WTC11 (cell line): ENCODE measurements around the gene LDLRAD4. TPM values are rescaled to one million over a fixed set of nuclear protein-coding genes. Genes with fewer than 3 reads are reported as not detected.

Experiments used
- ATAC-seq: fragments of 200-7000 bp; cut with Tn5 transposase; 2 replicates; pipeline ENCODE4 v1.10.0; 2021; ENCODE audit warnings: mild to moderate bottlenecking, moderate library complexity
- CTCF ChIA-PET: fragments of 300-600 bp; sonication (Branson Sonifier 250); formaldehyde crosslinking; loops from one replicate; lab custom pipeline; 2021; ENCODE audit warnings: antibody characterized with exemption; lab: Charles Lee
- POLR2A ChIA-PET: fragments of 350-600 bp; sonication (Branson Sonifier 250); formaldehyde crosslinking; loops from one replicate; lab custom pipeline; 2021; ENCODE audit warnings: antibody characterized with exemption; lab: Charles Lee
- DNase-seq: peaks from one replicate; pipeline ENCODE4 v3.0.0; 2021; ENCODE audit warnings: low spot score
- H3K27ac Mint-ChIP-seq: 2 replicates; pipeline ENCODE4 v1.8.0; 2021; ENCODE audit warnings: mixed read lengths
- H3K27me3 Mint-ChIP-seq: 2 replicates; pipeline ENCODE4 v1.8.0; 2021; ENCODE audit warnings: low read depth, mild to moderate bottlenecking, moderate library complexity, mixed read lengths
- H3K36me3 Mint-ChIP-seq: 2 replicates; pipeline ENCODE4 v1.8.0; 2021; ENCODE audit warnings: mixed read lengths
- H3K4me1 Mint-ChIP-seq: 2 replicates; pipeline ENCODE4 v1.8.0; 2022; ENCODE audit warnings: mixed read lengths
- H3K4me3 Mint-ChIP-seq: 2 replicates; pipeline ENCODE4 v1.8.0; 2021; ENCODE audit warnings: mild to moderate bottlenecking, moderate library complexity, mixed read lengths
- H3K9me3 Mint-ChIP-seq: 2 replicates; pipeline ENCODE4 v1.8.0; 2021; ENCODE audit warnings: mixed read lengths
- CREB1 ChIP-seq: sonication (generic); formaldehyde crosslinking; IDR thresholded peaks from 2 replicates; pipeline ENCODE4 v1.8.0; 2023; ENCODE audit warnings: mild to moderate bottlenecking, missing genetic modification reagents
- GRHL2 ChIP-seq: fragments of 250-450 bp; sonication (Bioruptor Pico); IDR thresholded peaks from 2 replicates; pipeline ENCODE4 v1.8.0; 2022; ENCODE audit warnings: mild to moderate bottlenecking, moderate library complexity; ENCODE audit not compliant: insufficient replicate concordance, severe bottlenecking
- GTF2I ChIP-seq: fragments of 250-450 bp; sonication (Bioruptor Pico); conservative IDR thresholded peaks from 2 replicates; pipeline ENCODE4 v1.4.0; 2021; ENCODE audit warnings: mild to moderate bottlenecking
- MXD4 ChIP-seq: fragments of 250-450 bp; sonication (Bioruptor Pico); IDR thresholded peaks from 2 replicates; pipeline ENCODE4 v1.8.0; 2021; ENCODE audit warnings: mild to moderate bottlenecking, moderate library complexity, borderline replicate concordance
- NR2C2 ChIP-seq: sonication (generic); formaldehyde crosslinking; IDR thresholded peaks from 2 replicates; pipeline ENCODE4 v1.8.0; 2022; ENCODE audit warnings: mild to moderate bottlenecking, missing genetic modification reagents
- OVOL2 ChIP-seq: fragments of 250-450 bp; sonication (Bioruptor Pico); IDR thresholded peaks from 2 replicates; pipeline ENCODE4 v1.9.0; 2021; ENCODE audit warnings: mild to moderate bottlenecking, borderline replicate concordance
- SMAD3 ChIP-seq: sonication (generic); formaldehyde crosslinking; IDR thresholded peaks from 2 replicates; pipeline ENCODE4 v1.8.0; 2022; ENCODE audit warnings: missing genetic modification reagents, mild to moderate bottlenecking, borderline replicate concordance
- SMAD4 ChIP-seq: sonication (generic); formaldehyde crosslinking; IDR thresholded peaks from 2 replicates; pipeline ENCODE4 v1.8.0; 2022; ENCODE audit warnings: mild to moderate bottlenecking, missing genetic modification reagents
- SP1 ChIP-seq: sonication (generic); formaldehyde crosslinking; conservative IDR thresholded peaks from 2 replicates; pipeline ENCODE4 v1.8.1; 2022; ENCODE audit warnings: missing genetic modification reagents
- TCF7 ChIP-seq: sonication (generic); formaldehyde crosslinking; IDR thresholded peaks from 2 replicates; pipeline ENCODE4 v1.8.0; 2022; ENCODE audit warnings: mild to moderate bottlenecking, low read depth, missing genetic modification reagents, moderate library complexity
- TEAD1 ChIP-seq: sonication (generic); formaldehyde crosslinking; IDR thresholded peaks from 2 replicates; pipeline ENCODE4 v1.8.0; 2022; ENCODE audit warnings: mild to moderate bottlenecking, missing genetic modification reagents
- ZNF121 ChIP-seq: sonication (generic); formaldehyde crosslinking; IDR thresholded peaks from 2 replicates; pipeline ENCODE4 v1.8.0; 2023; ENCODE audit warnings: missing genetic modification reagents
- ZNF232 ChIP-seq: sonication (generic); formaldehyde crosslinking; IDR thresholded peaks from 2 replicates; pipeline ENCODE4 v1.8.0; 2022; ENCODE audit warnings: mild to moderate bottlenecking, missing genetic modification reagents
- ZNF671 ChIP-seq: fragments of 250-450 bp; sonication (Bioruptor Pico); IDR thresholded peaks from 2 replicates; pipeline ENCODE4 v1.8.0; 2021; ENCODE audit warnings: mild to moderate bottlenecking
- total RNA-seq: library from RNA; stranded (reverse); gene quantifications from 3 replicates; pipeline ENCODE4 v1.2.3, GENCODE V29; 2021
- TF ChIP-seq, protein P1 (sequence below): fragments of 250-450 bp; sonication (Bioruptor Pico); IDR thresholded peaks from 2 replicates; pipeline ENCODE4 v1.9.0; 2021; ENCODE audit warnings: moderate library complexity, mild to moderate bottlenecking, inconsistent platforms, borderline replicate concordance
- TF ChIP-seq, protein P2 (sequence below): sonication (generic); formaldehyde crosslinking; IDR thresholded peaks from 2 replicates; pipeline ENCODE4 v1.8.0; 2022; ENCODE audit warnings: mild to moderate bottlenecking, missing genetic modification reagents
- TF ChIP-seq, protein P3 (sequence below): sonication (generic); formaldehyde crosslinking; IDR thresholded peaks from 2 replicates; pipeline ENCODE4 v1.8.1; 2023; ENCODE audit warnings: mild to moderate bottlenecking, moderate library complexity, missing genetic modification reagents
- TF ChIP-seq, protein P4 (sequence below): sonication (generic); formaldehyde crosslinking; IDR thresholded peaks from 2 replicates; pipeline ENCODE4 v1.8.0; 2022; ENCODE audit warnings: missing genetic modification reagents
- TF ChIP-seq, protein P5 (sequence below): fragments of 250-450 bp; sonication (Bioruptor Pico); IDR thresholded peaks from 2 replicates; pipeline ENCODE4 v1.9.0; 2021; ENCODE audit warnings: mild to moderate bottlenecking, borderline replicate concordance
- TF ChIP-seq, protein P6 (sequence below): sonication (generic); formaldehyde crosslinking; conservative IDR thresholded peaks from 2 replicates; pipeline ENCODE4 v1.8.1; 2022; ENCODE audit warnings: mild to moderate bottlenecking, missing genetic modification reagents
- TF ChIP-seq, protein P7 (sequence below): fragments of 250-450 bp; sonication (Bioruptor Pico); IDR thresholded peaks from 2 replicates; pipeline ENCODE4 v1.9.0; 2021; ENCODE audit warnings: mild to moderate bottlenecking

The LDLRAD4 gene
- total RNA-seq, 1 experiment from 2014 or later, result 6.2 TPM

DNA sequence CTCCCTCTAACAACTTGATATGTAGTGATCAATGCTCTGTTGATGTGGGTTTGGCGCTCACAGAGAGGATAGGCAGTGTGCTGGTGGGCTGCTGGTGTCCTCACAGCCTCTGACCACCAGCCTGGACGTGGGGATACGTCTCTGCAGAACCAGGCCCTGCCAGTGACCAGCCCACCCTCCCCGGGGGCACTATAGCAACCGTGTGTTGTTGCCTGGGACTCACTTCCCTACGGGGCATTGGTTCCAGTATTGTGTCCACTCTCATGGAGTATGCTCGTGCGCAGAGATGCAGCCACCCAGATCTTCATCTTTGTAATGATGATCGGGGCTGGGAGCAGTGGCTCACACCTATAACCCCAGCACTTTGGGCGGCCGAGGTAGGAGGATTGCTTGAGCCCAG, 180.1 kb downstream of the LDLRAD4 start:
- Mint-ChIP-seq H3K4me1 (no peaks in the 10 kb centered on the region), H3K27ac (no peak overlapping the region), H3K9me3 (no peaks in the 10 kb centered on the region), H3K27me3 (no peaks in the 10 kb centered on the region), H3K4me3 (no peak overlapping the region), H3K36me3 (no peaks in the 10 kb centered on the region)
- DNase-seq, result no peak
- ChIA-PET CTCF (no interaction called here), POLR2A (no interaction called here)
- ATAC-seq, result no peak
- TF ChIP-seq MXD4 (CRISPR knock-in tag), result no peak
- no peak for TF ChIP-seq ZNF121
- no peak for TF ChIP-seq SP1 (CRISPR knock-in tag)
- TF ChIP-seq, protein P1, sequence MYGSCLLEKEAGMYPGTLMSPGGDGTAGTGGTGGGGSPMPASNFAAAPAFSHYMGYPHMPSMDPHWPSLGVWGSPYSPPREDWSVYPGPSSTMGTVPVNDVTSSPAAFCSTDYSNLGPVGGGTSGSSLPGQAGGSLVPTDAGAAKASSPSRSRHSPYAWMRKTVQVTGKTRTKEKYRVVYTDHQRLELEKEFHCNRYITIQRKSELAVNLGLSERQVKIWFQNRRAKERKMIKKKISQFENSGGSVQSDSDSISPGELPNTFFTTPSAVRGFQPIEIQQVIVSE (CRISPR knock-in tag), result no peak
- TF ChIP-seq ZNF671 (CRISPR knock-in tag), result no peak
- no peak for TF ChIP-seq TEAD1 (CRISPR knock-in tag)
- no peak for TF ChIP-seq SMAD3 (CRISPR knock-in tag)
- no peak for TF ChIP-seq OVOL2 (CRISPR knock-in tag)
- TF ChIP-seq, protein P2, sequence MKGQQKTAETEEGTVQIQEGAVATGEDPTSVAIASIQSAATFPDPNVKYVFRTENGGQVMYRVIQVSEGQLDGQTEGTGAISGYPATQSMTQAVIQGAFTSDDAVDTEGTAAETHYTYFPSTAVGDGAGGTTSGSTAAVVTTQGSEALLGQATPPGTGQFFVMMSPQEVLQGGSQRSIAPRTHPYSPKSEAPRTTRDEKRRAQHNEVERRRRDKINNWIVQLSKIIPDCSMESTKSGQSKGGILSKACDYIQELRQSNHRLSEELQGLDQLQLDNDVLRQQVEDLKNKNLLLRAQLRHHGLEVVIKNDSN (CRISPR knock-in tag), result no peak
- TF ChIP-seq CREB1, result no peak
- no peak for TF ChIP-seq NR2C2 (CRISPR knock-in tag)

DNA sequence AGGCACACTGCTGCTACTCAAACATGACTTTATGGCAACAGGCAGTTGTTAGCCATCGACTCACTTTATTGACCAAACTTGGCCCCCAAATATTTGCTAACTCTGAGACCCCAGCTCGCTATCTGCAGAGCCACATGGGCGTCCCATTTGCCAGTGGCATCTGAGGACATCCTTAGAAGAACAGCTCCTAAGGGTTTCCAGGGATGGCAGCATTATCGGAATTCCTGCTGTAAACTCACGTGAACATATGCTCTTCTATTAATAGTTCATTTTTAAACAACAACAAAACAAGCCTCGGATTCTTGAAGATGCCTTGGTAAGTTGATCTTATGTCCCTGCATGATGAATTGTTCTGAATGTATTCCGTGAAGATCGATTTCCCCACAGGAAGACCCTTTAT, 181.0 kb downstream of the LDLRAD4 start:
- no peak for ATAC-seq
- CTCF ChIA-PET, result no interaction called here
- no peaks in the 10 kb centered on the region for H3K36me3 Mint-ChIP-seq
- no peaks in the 10 kb centered on the region for H3K27me3 Mint-ChIP-seq
- H3K4me1 Mint-ChIP-seq, result no peaks in the 10 kb centered on the region
- POLR2A ChIA-PET, result interaction anchor here (0.6 kb wide), 1 partner anchor 1463 kb away, joined by 7 read pairs; no protein-coding TSS in a partner anchor
- DNase-seq, result no peak
- H3K9me3 Mint-ChIP-seq, result no peaks in the 10 kb centered on the region
- no peak overlapping the region for H3K4me3 Mint-ChIP-seq
- no peak overlapping the region for H3K27ac Mint-ChIP-seq
- TF ChIP-seq, protein P3, sequence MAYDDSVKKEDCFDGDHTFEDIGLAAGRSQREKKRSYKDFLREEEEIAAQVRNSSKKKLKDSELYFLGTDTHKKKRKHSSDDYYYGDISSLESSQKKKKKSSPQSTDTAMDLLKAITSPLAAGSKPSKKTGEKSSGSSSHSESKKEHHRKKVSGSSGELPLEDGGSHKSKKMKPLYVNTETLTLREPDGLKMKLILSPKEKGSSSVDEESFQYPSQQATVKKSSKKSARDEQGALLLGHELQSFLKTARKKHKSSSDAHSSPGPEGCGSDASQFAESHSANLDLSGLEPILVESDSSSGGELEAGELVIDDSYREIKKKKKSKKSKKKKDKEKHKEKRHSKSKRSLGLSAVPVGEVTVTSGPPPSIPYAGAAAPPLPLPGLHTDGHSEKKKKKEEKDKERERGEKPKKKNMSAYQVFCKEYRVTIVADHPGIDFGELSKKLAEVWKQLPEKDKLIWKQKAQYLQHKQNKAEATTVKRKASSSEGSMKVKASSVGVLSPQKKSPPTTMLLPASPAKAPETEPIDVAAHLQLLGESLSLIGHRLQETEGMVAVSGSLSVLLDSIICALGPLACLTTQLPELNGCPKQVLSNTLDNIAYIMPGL (CRISPR knock-in tag), result no peak
- TF ChIP-seq OVOL2 (CRISPR knock-in tag) (no peak), GTF2I (CRISPR knock-in tag) (no peak), SMAD4 (no peak), SP1 (CRISPR knock-in tag) (no peak), TCF7 (CRISPR knock-in tag) (no peak), ZNF232 (CRISPR knock-in tag) (no peak), GRHL2 (CRISPR knock-in tag) (no peak)
- TF ChIP-seq, protein P4, sequence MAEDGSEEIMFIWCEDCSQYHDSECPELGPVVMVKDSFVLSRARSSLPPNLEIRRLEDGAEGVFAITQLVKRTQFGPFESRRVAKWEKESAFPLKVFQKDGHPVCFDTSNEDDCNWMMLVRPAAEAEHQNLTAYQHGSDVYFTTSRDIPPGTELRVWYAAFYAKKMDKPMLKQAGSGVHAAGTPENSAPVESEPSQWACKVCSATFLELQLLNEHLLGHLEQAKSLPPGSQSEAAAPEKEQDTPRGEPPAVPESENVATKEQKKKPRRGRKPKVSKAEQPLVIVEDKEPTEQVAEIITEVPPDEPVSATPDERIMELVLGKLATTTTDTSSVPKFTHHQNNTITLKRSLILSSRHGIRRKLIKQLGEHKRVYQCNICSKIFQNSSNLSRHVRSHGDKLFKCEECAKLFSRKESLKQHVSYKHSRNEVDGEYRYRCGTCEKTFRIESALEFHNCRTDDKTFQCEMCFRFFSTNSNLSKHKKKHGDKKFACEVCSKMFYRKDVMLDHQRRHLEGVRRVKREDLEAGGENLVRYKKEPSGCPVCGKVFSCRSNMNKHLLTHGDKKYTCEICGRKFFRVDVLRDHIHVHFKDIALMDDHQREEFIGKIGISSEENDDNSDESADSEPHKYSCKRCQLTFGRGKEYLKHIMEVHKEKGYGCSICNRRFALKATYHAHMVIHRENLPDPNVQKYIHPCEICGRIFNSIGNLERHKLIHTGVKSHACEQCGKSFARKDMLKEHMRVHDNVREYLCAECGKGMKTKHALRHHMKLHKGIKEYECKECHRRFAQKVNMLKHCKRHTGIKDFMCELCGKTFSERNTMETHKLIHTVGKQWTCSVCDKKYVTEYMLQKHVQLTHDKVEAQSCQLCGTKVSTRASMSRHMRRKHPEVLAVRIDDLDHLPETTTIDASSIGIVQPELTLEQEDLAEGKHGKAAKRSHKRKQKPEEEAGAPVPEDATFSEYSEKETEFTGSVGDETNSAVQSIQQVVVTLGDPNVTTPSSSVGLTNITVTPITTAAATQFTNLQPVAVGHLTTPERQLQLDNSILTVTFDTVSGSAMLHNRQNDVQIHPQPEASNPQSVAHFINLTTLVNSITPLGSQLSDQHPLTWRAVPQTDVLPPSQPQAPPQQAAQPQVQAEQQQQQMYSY (CRISPR knock-in tag), result no peak
- TF ChIP-seq, protein P5, sequence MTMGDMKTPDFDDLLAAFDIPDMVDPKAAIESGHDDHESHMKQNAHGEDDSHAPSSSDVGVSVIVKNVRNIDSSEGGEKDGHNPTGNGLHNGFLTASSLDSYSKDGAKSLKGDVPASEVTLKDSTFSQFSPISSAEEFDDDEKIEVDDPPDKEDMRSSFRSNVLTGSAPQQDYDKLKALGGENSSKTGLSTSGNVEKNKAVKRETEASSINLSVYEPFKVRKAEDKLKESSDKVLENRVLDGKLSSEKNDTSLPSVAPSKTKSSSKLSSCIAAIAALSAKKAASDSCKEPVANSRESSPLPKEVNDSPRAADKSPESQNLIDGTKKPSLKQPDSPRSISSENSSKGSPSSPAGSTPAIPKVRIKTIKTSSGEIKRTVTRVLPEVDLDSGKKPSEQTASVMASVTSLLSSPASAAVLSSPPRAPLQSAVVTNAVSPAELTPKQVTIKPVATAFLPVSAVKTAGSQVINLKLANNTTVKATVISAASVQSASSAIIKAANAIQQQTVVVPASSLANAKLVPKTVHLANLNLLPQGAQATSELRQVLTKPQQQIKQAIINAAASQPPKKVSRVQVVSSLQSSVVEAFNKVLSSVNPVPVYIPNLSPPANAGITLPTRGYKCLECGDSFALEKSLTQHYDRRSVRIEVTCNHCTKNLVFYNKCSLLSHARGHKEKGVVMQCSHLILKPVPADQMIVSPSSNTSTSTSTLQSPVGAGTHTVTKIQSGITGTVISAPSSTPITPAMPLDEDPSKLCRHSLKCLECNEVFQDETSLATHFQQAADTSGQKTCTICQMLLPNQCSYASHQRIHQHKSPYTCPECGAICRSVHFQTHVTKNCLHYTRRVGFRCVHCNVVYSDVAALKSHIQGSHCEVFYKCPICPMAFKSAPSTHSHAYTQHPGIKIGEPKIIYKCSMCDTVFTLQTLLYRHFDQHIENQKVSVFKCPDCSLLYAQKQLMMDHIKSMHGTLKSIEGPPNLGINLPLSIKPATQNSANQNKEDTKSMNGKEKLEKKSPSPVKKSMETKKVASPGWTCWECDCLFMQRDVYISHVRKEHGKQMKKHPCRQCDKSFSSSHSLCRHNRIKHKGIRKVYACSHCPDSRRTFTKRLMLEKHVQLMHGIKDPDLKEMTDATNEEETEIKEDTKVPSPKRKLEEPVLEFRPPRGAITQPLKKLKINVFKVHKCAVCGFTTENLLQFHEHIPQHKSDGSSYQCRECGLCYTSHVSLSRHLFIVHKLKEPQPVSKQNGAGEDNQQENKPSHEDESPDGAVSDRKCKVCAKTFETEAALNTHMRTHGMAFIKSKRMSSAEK, result no peak
- TF ChIP-seq, protein P6, sequence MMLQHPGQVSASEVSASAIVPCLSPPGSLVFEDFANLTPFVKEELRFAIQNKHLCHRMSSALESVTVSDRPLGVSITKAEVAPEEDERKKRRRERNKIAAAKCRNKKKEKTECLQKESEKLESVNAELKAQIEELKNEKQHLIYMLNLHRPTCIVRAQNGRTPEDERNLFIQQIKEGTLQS, result no peak
- TF ChIP-seq, protein P7, sequence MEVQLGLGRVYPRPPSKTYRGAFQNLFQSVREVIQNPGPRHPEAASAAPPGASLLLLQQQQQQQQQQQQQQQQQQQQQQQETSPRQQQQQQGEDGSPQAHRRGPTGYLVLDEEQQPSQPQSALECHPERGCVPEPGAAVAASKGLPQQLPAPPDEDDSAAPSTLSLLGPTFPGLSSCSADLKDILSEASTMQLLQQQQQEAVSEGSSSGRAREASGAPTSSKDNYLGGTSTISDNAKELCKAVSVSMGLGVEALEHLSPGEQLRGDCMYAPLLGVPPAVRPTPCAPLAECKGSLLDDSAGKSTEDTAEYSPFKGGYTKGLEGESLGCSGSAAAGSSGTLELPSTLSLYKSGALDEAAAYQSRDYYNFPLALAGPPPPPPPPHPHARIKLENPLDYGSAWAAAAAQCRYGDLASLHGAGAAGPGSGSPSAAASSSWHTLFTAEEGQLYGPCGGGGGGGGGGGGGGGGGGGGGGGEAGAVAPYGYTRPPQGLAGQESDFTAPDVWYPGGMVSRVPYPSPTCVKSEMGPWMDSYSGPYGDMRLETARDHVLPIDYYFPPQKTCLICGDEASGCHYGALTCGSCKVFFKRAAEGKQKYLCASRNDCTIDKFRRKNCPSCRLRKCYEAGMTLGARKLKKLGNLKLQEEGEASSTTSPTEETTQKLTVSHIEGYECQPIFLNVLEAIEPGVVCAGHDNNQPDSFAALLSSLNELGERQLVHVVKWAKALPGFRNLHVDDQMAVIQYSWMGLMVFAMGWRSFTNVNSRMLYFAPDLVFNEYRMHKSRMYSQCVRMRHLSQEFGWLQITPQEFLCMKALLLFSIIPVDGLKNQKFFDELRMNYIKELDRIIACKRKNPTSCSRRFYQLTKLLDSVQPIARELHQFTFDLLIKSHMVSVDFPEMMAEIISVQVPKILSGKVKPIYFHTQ (CRISPR knock-in tag), result no peak
